BJ (cell line): ENCODE data around the gene PDIA5. TPM values are rescaled to one million over a fixed set of nuclear protein-coding genes. Genes with fewer than 3 reads are reported as not detected.

Experiments
- CTCF ChIA-PET: fragments of 350-600 bp; formaldehyde crosslinking; extraction: SDS; loops from one replicate; lab custom pipeline; 2021; ENCODE audit warnings: antibody characterized with exemption, inconsistent platforms; lab: Yijun Ruan, JAX
- POLR2A ChIA-PET: fragments of 300-600 bp; sonication (Branson Sonifier 250); formaldehyde crosslinking; extraction: SDS; loops from one replicate; lab custom pipeline; 2021; ENCODE audit warnings: antibody characterized with exemption; lab: Charles Lee
- DNase-seq: peaks from one replicate; pipeline ENCODE4 v3.0.0-alpha.2; 2011; ENCODE audit warnings: low read depth
- H3K27me3 ChIP-seq: 2 replicates; pipeline ENCODE4 v1.6.0; 2011; ENCODE audit warnings: low read length; ENCODE audit not compliant: control insufficient read depth, insufficient read depth
- H3K36me3 ChIP-seq: 2 replicates; pipeline ENCODE4 v1.5.1; 2011; ENCODE audit warnings: low read length; ENCODE audit not compliant: control insufficient read depth, insufficient read depth
- H3K4me3 ChIP-seq: 2 replicates; pipeline ENCODE4 v1.5.1; 2011; ENCODE audit warnings: low read depth, mild to moderate bottlenecking, control low read depth, low read length
- polyA plus RNA-seq: library from polyadenylated mRNA; depleted of rRNA; stranded (reverse); fragments of >200 nt; gene quantifications from 2 replicates; pipeline ENCODE4 v1.2.3, GENCODE V29; 2011
- TF ChIP-seq, protein P1 (sequence below): IDR thresholded peaks from 2 replicates; pipeline ENCODE4 v1.5.1; 2011; ENCODE audit warnings: low read depth, mild to moderate bottlenecking, control low read depth, inconsistent platforms, low read length, moderate library complexity; ENCODE audit not compliant: insufficient read depth

The PDIA5 gene
- polyA plus RNA-seq, 1 experiment: 47.3 TPM

DNA sequence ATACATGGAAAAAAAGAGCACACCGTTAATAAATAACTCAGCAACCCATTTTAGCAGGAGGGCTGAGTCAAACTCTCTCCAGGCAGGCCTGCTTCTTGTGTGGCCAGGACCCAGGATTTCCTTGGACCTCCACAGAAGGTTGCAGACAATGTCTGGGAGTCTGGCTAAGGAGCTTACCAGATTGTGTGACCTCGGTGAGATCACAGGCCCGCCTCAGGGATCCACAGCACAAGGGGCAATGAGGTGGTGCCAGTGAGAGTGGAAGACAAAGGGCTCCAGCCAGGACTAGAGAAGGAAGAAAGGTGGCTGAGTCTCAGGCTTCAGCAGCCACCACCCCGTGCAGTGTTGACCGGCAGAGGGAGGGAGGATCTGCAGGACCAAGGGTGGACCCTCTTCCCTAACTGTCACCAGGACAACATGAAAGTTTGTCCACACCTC, 102.7 kb downstream of the PDIA5 start:
- CTCF ChIA-PET: no interaction called here
- H3K4me3 ChIP-seq: no peak overlapping the region
- TF ChIP-seq, protein P1, sequence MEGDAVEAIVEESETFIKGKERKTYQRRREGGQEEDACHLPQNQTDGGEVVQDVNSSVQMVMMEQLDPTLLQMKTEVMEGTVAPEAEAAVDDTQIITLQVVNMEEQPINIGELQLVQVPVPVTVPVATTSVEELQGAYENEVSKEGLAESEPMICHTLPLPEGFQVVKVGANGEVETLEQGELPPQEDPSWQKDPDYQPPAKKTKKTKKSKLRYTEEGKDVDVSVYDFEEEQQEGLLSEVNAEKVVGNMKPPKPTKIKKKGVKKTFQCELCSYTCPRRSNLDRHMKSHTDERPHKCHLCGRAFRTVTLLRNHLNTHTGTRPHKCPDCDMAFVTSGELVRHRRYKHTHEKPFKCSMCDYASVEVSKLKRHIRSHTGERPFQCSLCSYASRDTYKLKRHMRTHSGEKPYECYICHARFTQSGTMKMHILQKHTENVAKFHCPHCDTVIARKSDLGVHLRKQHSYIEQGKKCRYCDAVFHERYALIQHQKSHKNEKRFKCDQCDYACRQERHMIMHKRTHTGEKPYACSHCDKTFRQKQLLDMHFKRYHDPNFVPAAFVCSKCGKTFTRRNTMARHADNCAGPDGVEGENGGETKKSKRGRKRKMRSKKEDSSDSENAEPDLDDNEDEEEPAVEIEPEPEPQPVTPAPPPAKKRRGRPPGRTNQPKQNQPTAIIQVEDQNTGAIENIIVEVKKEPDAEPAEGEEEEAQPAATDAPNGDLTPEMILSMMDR: no peak
- POLR2A ChIA-PET: no interaction called here
- H3K27me3 ChIP-seq: no peaks in the 10 kb centered on the region
- H3K36me3 ChIP-seq: peaks cover 2% of the 10 kb centered on the region; the same call in 1 of the 2 replicates
- no peak for DNase-seq

DNA sequence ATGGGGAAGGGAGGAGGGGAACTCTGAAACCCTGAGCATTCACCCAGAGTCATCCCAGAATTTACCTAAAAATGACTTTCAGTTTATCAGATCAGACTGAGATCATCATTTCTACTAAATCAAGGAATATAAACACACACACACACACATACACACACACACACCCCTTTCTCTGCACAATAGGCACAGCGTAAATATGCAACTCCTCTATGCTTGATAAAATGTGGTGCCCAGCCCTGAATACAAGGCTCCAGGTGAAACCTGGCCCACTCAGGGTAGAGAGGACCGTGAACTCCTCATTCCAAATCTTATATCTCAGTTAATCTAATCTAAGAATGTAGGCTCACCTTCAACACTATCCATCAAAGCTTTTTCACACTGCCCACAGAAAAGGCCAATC, 103.1 kb downstream of the PDIA5 start:
- no peaks in the 10 kb centered on the region for H3K27me3 ChIP-seq
- CTCF ChIA-PET: no interaction called here
- TF ChIP-seq, protein P1: no peak
- POLR2A ChIA-PET: no interaction called here
- peaks cover 2% of the 10 kb centered on the region; the same call in 1 of the 2 replicates for H3K36me3 ChIP-seq
- DNase-seq: no peak
- no peak overlapping the region for H3K4me3 ChIP-seq

DNA sequence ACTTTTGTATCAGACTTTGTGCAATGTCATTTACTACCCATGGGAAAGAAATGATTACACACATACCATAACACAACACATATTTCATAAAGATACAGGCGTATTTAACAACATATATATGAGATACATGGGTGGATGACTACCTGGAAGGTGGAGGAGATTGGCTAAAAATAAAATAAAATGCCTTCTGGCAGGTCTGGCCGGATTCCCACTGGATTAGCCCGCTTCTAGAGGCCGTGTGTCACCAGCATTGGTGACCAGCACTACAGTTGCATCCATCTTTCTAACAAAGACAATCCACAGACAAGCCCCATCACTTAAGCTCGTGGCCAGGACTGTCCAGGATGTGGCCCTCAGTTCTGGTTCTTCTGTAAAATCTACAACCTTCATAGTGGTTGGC, 114.0 kb downstream of the PDIA5 start:
- Histone ChIP-seq H3K36me3 (no peaks in the 10 kb centered on the region), H3K27me3 (no peaks in the 10 kb centered on the region), H3K4me3 (no peak overlapping the region)
- TF ChIP-seq, protein P1: no peak
- ChIA-PET CTCF (no interaction called here), POLR2A (no interaction called here)
- no peak for DNase-seq

DNA sequence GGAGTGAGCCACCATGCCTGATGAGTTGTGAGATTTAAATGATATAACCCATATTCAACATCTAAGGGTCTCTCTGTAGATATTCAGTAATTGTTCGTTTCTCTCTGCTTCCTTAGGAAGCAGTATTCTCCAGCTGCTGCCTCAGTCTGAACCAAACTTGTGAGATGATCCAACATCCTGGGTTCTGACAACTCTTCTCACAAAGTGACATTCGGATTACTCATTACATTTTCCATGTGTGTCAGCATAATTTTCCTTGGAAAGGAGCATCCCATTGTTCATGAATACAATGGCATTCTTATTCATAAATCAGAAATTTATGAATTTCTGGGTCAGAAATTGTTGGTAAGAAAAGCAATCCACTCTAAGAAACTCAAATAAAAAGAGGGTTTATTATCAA, 119.9 kb downstream of the PDIA5 start:
- DNase-seq: no peak
- Histone ChIP-seq H3K4me3 (no peak overlapping the region), H3K36me3 (no peaks in the 10 kb centered on the region), H3K27me3 (no peaks in the 10 kb centered on the region)
- ChIA-PET POLR2A (no interaction called here), CTCF (no interaction called here)
- TF ChIP-seq, protein P1: no peak

DNA sequence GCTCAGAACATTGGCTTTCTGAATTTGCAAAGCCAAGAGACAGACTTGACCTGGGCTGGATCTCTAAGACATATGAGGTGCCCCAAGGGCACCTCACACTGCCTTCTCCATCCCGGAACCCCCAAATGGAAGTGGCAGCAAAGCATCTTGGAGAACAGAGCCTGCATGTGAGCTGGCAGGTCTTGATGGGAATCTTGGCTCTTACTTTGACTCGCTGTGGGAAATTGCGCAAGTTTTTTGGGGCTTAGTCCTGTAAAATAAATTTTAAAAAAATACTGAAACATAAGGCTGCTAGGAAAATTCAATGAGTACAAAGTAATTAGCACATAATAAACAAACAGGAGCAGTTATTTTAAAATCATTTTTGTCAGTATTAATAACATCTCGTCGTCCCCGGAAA, 121.2 kb downstream of the PDIA5 start:
- TF ChIP-seq, protein P1: no peak
- POLR2A ChIA-PET: no interaction called here
- DNase-seq: no peak
- Histone ChIP-seq H3K4me3 (no peak overlapping the region), H3K27me3 (no peaks in the 10 kb centered on the region), H3K36me3 (no peaks in the 10 kb centered on the region)
- CTCF ChIA-PET: interaction anchor here (1.2 kb wide), 1 partner anchor 14 kb away, joined by 3 read pairs; no protein-coding TSS in a partner anchor
